ENCODE results near the gene REXO1. TPM values are rescaled to one million over a fixed set of nuclear protein-coding genes. Genes with fewer than 3 reads are reported as not detected.

Gene REXO1
- total RNA-seq, 1 experiment from 2014 or later: 56.8 TPM

GRCh38 chr19:1841209-1841924 is 6.9 kb downstream of the REXO1 start:
- DNase-seq: no peak
- Histone ChIP-seq H3K27me3 (ENCODE audit: insufficient read depth, low read length) (no peaks in the 10 kb centered on the region), H2BK120ac (ENCODE audit: low read depth, low read length, poor library complexity, severe bottlenecking) (no peak overlapping the region), H2BK5ac (ENCODE audit: insufficient read length, low read length) (no peak overlapping the region), H2AK5ac (ENCODE audit: insufficient read length, low read length) (no peak overlapping the region), H3K27ac (ENCODE audit: insufficient read length, low read depth, low read length) (no peak overlapping the region), H3K14ac (ENCODE audit: insufficient read depth, low read length) (no peak overlapping the region), H3K9me3 (ENCODE audit: control insufficient read depth, low read depth, low read length) (no peaks in the 10 kb centered on the region), H3K9ac (ENCODE audit: extremely low read depth, insufficient read length, low read length) (no peak overlapping the region), H3K79me2 (ENCODE audit: insufficient read depth, low read length) (peaks cover 18% of the 10 kb centered on the region; the same call in 1 of the 2 replicates), H4K20me1 (ENCODE audit: control insufficient read depth, insufficient read depth, insufficient read length) (no peaks in the 10 kb centered on the region), H3T11ph (ENCODE audit: low read length) (no peak overlapping the region), H3K56ac (ENCODE audit: insufficient read length, low read depth, low read length) (no peak overlapping the region), H2AFZ (ENCODE audit: low read length) (no peak overlapping the region), H3K18ac (ENCODE audit: insufficient read length, low read depth, low read length) (no peak overlapping the region), H3K4me1 (ENCODE audit: insufficient read depth, low read length) (no peaks in the 10 kb centered on the region), H3K23me2 (ENCODE audit: insufficient read length, low read depth, low read length, poor library complexity, severe bottlenecking) (no peaks in the 10 kb centered on the region), H2BK15ac (ENCODE audit: low read depth, low read length) (no peak overlapping the region; the same call in 1 of the 2 replicates), H3K79me1 (ENCODE audit: insufficient read depth, low read depth, low read length, poor library complexity, severe bottlenecking) (peaks cover 14% of the 10 kb centered on the region), H4K91ac (ENCODE audit: insufficient read length, low read depth, low read length) (no peak overlapping the region), H4K8ac (replicated peaks; ENCODE audit: insufficient read length, low read depth, low read length) (no peak overlapping the region), H4K5ac (ENCODE audit: insufficient read length, low read depth, low read length) (no peak overlapping the region), H2BK12ac (ENCODE audit: insufficient read length, low read depth, low read length) (no peak overlapping the region), H3K4ac (ENCODE audit: low read depth, low read length) (no peak overlapping the region), H3K23ac (ENCODE audit: insufficient read length, low read depth, low read length) (no peak overlapping the region), H3K4me2 (ENCODE audit: insufficient read depth, insufficient read length, low read length) (no peak overlapping the region), H2BK20ac (ENCODE audit: low read depth, low read length, poor library complexity, severe bottlenecking) (no peak overlapping the region)
- H3K4me1 Mint-ChIP-seq: peaks cover 5 to 16% of the 10 kb centered on the region in 2 experiments
- no peaks in the 10 kb centered on the region for H3K9me3 Mint-ChIP-seq
- peak overlapping the region in 1 of 2 experiments; percentile 35; a peak in 1 of 5 replicates for H3K4me3 Mint-ChIP-seq
- no peak for TF ChIP-seq CTCF (conservative IDR thresholded peaks at IDR 0.05)
- peak overlapping the region; percentile 27 to 41 (median 40); a peak in 4 of 7 replicates for H3K27ac Mint-ChIP-seq
- no peaks in the 10 kb centered on the region for H3K27me3 Mint-ChIP-seq (ENCODE audit: low read depth)
- H3K36me3 Mint-ChIP-seq (ENCODE audit: insufficient read depth in 1 of 3, low read depth in 3 of 3): peaks cover 0 to 11% (median 0%) of the 10 kb centered on the region in 3 experiments; a peak in 3 of 7 replicates
- WGBS (ENCODE audit: extremely low coverage, insufficient read length, low lambda C conversion rate): no CpG with 5 or more reads among the region's 35 CpGs
